Testis (tissue), 3 donors: ENCODE data around the gene CRISPLD2. TPM values are rescaled to one million over a fixed set of nuclear protein-coding genes. Genes with fewer than 3 reads are reported as not detected.
A peak's percentile ranks its signal among the peaks of the same experiment; 100 is the strongest.

Experiments
- DNase-seq: peaks from one replicate; pipeline ENCODE4 v3.0.0-alpha.2; 2019
- H3K27ac ChIP-seq, 2 donors: fragments of 200-600 bp; sonication (generic); one replicate each; pipeline ENCODE4 v1.5.1; 2019
- H3K27me3 ChIP-seq: fragments of 200-600 bp; sonication (generic); one replicate; pipeline ENCODE4 v1.5.1; 2019
- H3K36me3 ChIP-seq: fragments of 200-600 bp; sonication (generic); one replicate; pipeline ENCODE4 v1.5.1; 2017; ENCODE audit warnings: low read depth; ENCODE audit errors: missing control alignments
- H3K4me1 ChIP-seq: fragments of 200-600 bp; sonication (generic); one replicate; pipeline ENCODE4 v1.5.1; 2019
- H3K4me3 ChIP-seq, 2 donors: fragments of 200-600 bp; sonication (generic); one replicate each; pipeline ENCODE4 v1.5.1; 2017 to 2019
- H3K9me3 ChIP-seq: fragments of 200-600 bp; sonication (generic); one replicate; pipeline ENCODE4 v1.5.1; 2017
- CTCF ChIP-seq, 3 experiments: fragments of 450-650 bp in 2 of 3; fragments of 200-600 bp in 1 of 3; sonication (generic) in 1 of 3; IDR thresholded peaks; one replicate each; pipeline ENCODE4 v1.5.1; 2016 to 2019; ENCODE audit warnings: antibody characterized with exemption in 3 of 3, mild to moderate bottlenecking in 2 of 3, moderate library complexity in 1 of 3
- POLR2A ChIP-seq: fragments of 450-650 bp; IDR thresholded peaks from one replicate; pipeline ENCODE4 v1.6.1; 2017; ENCODE audit warnings: antibody characterized with exemption, mild to moderate bottlenecking, moderate library complexity
- WGBS, 2 donors: methylation state at CpG; one replicate each; pipeline ENCODE4 v1.1.5; 2018; 5-methylcytosine and 5-hydroxymethylcytosine counted together
- intact Hi-C: fragments of 100-400 bp; cut with DNase I; formaldehyde crosslinking; loops from one replicate; pipeline ENCODE4 v1.15.1; 2023; ENCODE audit warnings: low total_unique reads
- polyA plus RNA-seq: library from polyadenylated mRNA; stranded (reverse); fragments of 350-450 nt; fragmentation: Illumina TruSeq; extraction: RNeasy Lipid Tissue Mini Kit (QIAGEN cat#74804); gene quantifications from one replicate; pipeline ENCODE4 v1.2.3, GENCODE V29; 2014; ENCODE audit warnings: low read depth, low replicate concordance; ENCODE audit not compliant: insufficient read depth
- total RNA-seq, 2 donors: library from RNA; depleted of rRNA; stranded (reverse); fragments of >200 nt; gene quantifications; one replicate each; pipeline ENCODE4 v1.2.3, GENCODE V29; 2016

Gene CRISPLD2
- total and polyA plus RNA-seq, 3 donors from 2014 or later = 47.7 to 59.6 (median 48.8) TPM

DNA sequence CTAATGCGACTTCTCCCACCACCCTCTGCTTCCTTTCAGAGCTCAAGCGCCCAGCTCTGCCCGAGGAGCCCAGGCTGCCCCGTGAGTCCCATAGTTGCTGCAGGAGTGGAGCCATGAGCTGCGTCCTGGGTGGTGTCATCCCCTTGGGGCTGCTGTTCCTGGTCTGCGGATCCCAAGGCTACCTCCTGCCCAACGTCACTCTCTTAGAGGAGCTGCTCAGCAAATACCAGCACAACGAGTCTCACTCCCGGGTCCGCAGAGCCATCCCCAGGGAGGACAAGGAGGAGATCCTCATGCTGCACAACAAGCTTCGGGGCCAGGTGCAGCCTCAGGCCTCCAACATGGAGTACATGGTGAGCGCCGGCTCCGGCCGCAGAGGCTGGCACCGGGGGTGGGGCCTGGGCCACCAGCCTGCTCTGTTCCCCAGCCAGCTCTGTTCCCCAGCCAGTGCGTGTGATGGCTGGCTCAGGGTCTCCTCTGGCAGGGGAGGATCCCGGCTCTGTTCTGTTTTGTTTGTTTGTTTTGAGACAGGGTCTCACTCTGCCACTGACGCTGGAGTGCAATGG lies 18.7 kb downstream of the CRISPLD2 start:
- WGBS, 2 donors = 67 to 71% methylated on average over 7 to 19 of the region's 19 CpGs

GRCh38 chr16:84839054-84839453 lies 19.3 kb downstream of the CRISPLD2 start:
- 71 to 82% methylated on average over 6 to 7 of the region's 7 CpGs for WGBS, 2 donors
- Histone ChIP-seq H3K27ac (peak overlapping the region in 1 of 2 donors; percentile 92), H3K27me3 (no peaks in the 10 kb centered on the region), H3K36me3 (no peaks in the 10 kb centered on the region), H3K9me3 (no peaks in the 10 kb centered on the region), H3K4me1 (peaks cover 56% of the 10 kb centered on the region), H3K4me3 (no peak overlapping the region)
- DNase-seq = peak; percentile 60
- intact Hi-C loops = no loop called here
- TF ChIP-seq POLR2A (no peak), CTCF (IDR thresholded peaks at IDR 0.05) (no peak)

More for the DNA sequence above, 18.7 kb downstream of the CRISPLD2 start:
- Histone ChIP-seq H3K4me1 (peaks cover 60% of the 10 kb centered on the region), H3K9me3 (no peaks in the 10 kb centered on the region), H3K27ac (peak overlapping the region; percentile 50 to 92), H3K4me3 (no peak overlapping the region), H3K36me3 (no peaks in the 10 kb centered on the region), H3K27me3 (no peaks in the 10 kb centered on the region)
- no peak for DNase-seq
- intact Hi-C loops = no loop called here
- TF ChIP-seq POLR2A (no peak), CTCF (IDR thresholded peaks at IDR 0.05) (no peak)

GRCh38 chr16:84839956-84840355 lies 20.2 kb downstream of the CRISPLD2 start:
- 80% methylated on average over 7 of the region's 7 CpGs for WGBS, 2 donors
- Histone ChIP-seq H3K9me3 (no peaks in the 10 kb centered on the region), H3K27me3 (no peaks in the 10 kb centered on the region), H3K36me3 (no peaks in the 10 kb centered on the region), H3K4me1 (peaks cover 47% of the 10 kb centered on the region), H3K27ac (peak overlapping the region in 1 of 2 donors; percentile 79), H3K4me3 (no peak overlapping the region)
- DNase-seq = no peak
- TF ChIP-seq CTCF (IDR thresholded peaks at IDR 0.05) = no peak
- TF ChIP-seq POLR2A = no peak
- intact Hi-C loops = no loop called here

GRCh38 chr16:84840687-84841627 lies 21.2 kb downstream of the CRISPLD2 start:
- H3K27ac ChIP-seq = peak overlapping the region in 1 of 2 donors; percentile 79
- TF ChIP-seq POLR2A (no peak), CTCF (IDR thresholded peaks at IDR 0.05) (no peak)
- H3K27me3 ChIP-seq = no peaks in the 10 kb centered on the region
- H3K9me3 ChIP-seq = no peaks in the 10 kb centered on the region
- H3K36me3 ChIP-seq = no peaks in the 10 kb centered on the region
- H3K4me1 ChIP-seq = peaks cover 42% of the 10 kb centered on the region
- no peak overlapping the region for H3K4me3 ChIP-seq
- WGBS, 2 donors = 75 to 79% methylated on average over 22 of the region's 22 CpGs
- intact Hi-C loops = no loop called here
- DNase-seq = no peak
